Natural killer cell (primary cell): ENCODE measurements around the gene IGF1R. TPM values are rescaled to one million over a fixed set of nuclear protein-coding genes. Genes with fewer than 3 reads are reported as not detected.

Experiments
- ATAC-seq, 3 donors: fragments of 150-1000 bp in 2 of 3; fragments of 200-7000 bp in 1 of 3; cut with Tn5 transposase; 1 replicate in 1 of 3; 2 replicates in 2 of 3; pipeline ENCODE4 v1.10.0; 2021; ENCODE audit warnings: mild to moderate bottlenecking in 2 of 3, moderate library complexity in 2 of 3
- DNase-seq, 2 donors: peaks; one replicate each; pipeline versions ENCODE4 v3.0.0 to v3.0.0-alpha.2; 2013 to 2021; ENCODE audit warnings: mixed read lengths in 1 of 2
- H3K27ac ChIP-seq: one replicate; pipeline ENCODE4 v1.5.1; 2013; ENCODE audit warnings: mild to moderate bottlenecking, low read length
- H3K27me3 ChIP-seq: one replicate; pipeline ENCODE4 v1.6.1; 2013; ENCODE audit warnings: low read length; ENCODE audit not compliant: control insufficient read depth, insufficient read depth
- H3K36me3 ChIP-seq: one replicate; pipeline ENCODE4 v1.6.1; 2013; ENCODE audit warnings: low read length; ENCODE audit not compliant: control insufficient read depth, insufficient read depth
- H3K4me1 ChIP-seq: one replicate; pipeline ENCODE4 v1.6.1; 2013; ENCODE audit warnings: low read length; ENCODE audit not compliant: control insufficient read depth, insufficient read depth
- H3K4me3 ChIP-seq: one replicate; pipeline ENCODE4 v1.5.1; 2013; ENCODE audit warnings: low read length
- H3K9me3 ChIP-seq: one replicate; pipeline ENCODE4 v1.6.1; 2013; ENCODE audit warnings: low read length; ENCODE audit not compliant: control insufficient read depth, insufficient read depth
- H3K27ac Mint-ChIP-seq, 2 donors: one replicate each; pipeline ENCODE4 v1.8.0; 2022; ENCODE audit warnings: mild to moderate bottlenecking in 2 of 2, mixed read lengths in 2 of 2, moderate library complexity in 1 of 2
- H3K27me3 Mint-ChIP-seq, 2 donors: one replicate each; pipeline ENCODE4 v1.8.0; 2022; ENCODE audit warnings: low read depth in 2 of 2, mixed read lengths in 2 of 2
- H3K36me3 Mint-ChIP-seq: one replicate; pipeline ENCODE4 v1.8.0; 2022; ENCODE audit warnings: mixed read lengths
- H3K4me1 Mint-ChIP-seq, 2 donors: one replicate each; pipeline ENCODE4 v1.8.0; 2022; ENCODE audit warnings: mixed read lengths in 2 of 2
- H3K4me3 Mint-ChIP-seq: one replicate; pipeline ENCODE4 v1.8.0; 2022; ENCODE audit warnings: mild to moderate bottlenecking, moderate library complexity, mixed read lengths
- H3K9me3 Mint-ChIP-seq, 2 donors: one replicate each; pipeline ENCODE4 v1.8.0; 2022; ENCODE audit warnings: mixed read lengths in 2 of 2
- CTCF ChIP-seq: fragments of 200-600 bp; IDR thresholded peaks from one replicate; pipeline ENCODE4 v1.8.0; 2022; ENCODE audit warnings: antibody characterized with exemption
- WGBS: methylation state at CpG from one replicate; pipeline ENCODE4 v1.1.7; 2013; ENCODE audit warnings: missing lambda C conversion rate; ENCODE audit not compliant: insufficient coverage; 5-methylcytosine and 5-hydroxymethylcytosine counted together
- intact Hi-C: fragments of 100-400 bp; cut with micrococcal nuclease; formaldehyde crosslinking; loops from one replicate; pipeline ENCODE4 v1.14.2; 2022
- total RNA-seq, 4 donors: library from RNA; stranded (reverse); fragments of 120-200 nt in 1 of 4; gene quantifications; one replicate each; pipeline versions ENCODE4 v1.2.3 to v1.2.4, GENCODE V29; 2013 to 2022

IGF1R gene
- total RNA-seq, 3 donors from 2014 or later (not counting 1 experiment from before 2014, with no cell fraction given) = 47.3 to 50.7 (median 49.0) TPM

- no peak overlapping the region for H3K27ac Mint-ChIP-seq
- Histone ChIP-seq H3K27me3 (no peaks in the 10 kb centered on the region), H3K27ac (no peak overlapping the region), H3K9me3 (no peaks in the 10 kb centered on the region), H3K4me1 (no peaks in the 10 kb centered on the region), H3K36me3 (peaks cover 28% of the 10 kb centered on the region), H3K4me3 (no peak overlapping the region)
- no peaks in the 10 kb centered on the region for H3K4me1 Mint-ChIP-seq
- ATAC-seq (no peak), DNase-seq (no peak)
- no peak for TF ChIP-seq CTCF
- H3K27me3 Mint-ChIP-seq = no peaks in the 10 kb centered on the region
- H3K36me3 Mint-ChIP-seq = peaks cover 12% of the 10 kb centered on the region
- H3K9me3 Mint-ChIP-seq = no peaks in the 10 kb centered on the region
- intact Hi-C loops = no loop called here
- WGBS = 81% methylated on average over 3 of the region's 3 CpGs
- H3K4me3 Mint-ChIP-seq = no peak overlapping the region
Measured at GRCh38 chr15:98927022-98927421, 278.7 kb downstream of the IGF1R start.

- no peak for TF ChIP-seq CTCF
- Histone ChIP-seq H3K36me3 (peaks cover 24% of the 10 kb centered on the region), H3K27ac (no peak overlapping the region), H3K9me3 (no peaks in the 10 kb centered on the region), H3K27me3 (no peaks in the 10 kb centered on the region), H3K4me1 (no peaks in the 10 kb centered on the region), H3K4me3 (no peak overlapping the region)
- no peaks in the 10 kb centered on the region for H3K4me1 Mint-ChIP-seq
- intact Hi-C loops = no loop called here
- no peaks in the 10 kb centered on the region for H3K9me3 Mint-ChIP-seq
- 86% methylated on average over 1 of the region's 2 CpGs for WGBS
- no peak overlapping the region for H3K4me3 Mint-ChIP-seq
- no peak overlapping the region for H3K27ac Mint-ChIP-seq
- DNase-seq (no peak), ATAC-seq (no peak)
- H3K27me3 Mint-ChIP-seq = no peaks in the 10 kb centered on the region
- peaks cover 18% of the 10 kb centered on the region for H3K36me3 Mint-ChIP-seq
Measured at GRCh38 chr15:98927996-98928395, 279.7 kb downstream of the IGF1R start.

GRCh38 chr15:98930576-98930975 is 282.2 kb downstream of the IGF1R start:
- Histone ChIP-seq H3K27me3 (no peaks in the 10 kb centered on the region), H3K27ac (no peak overlapping the region), H3K4me3 (no peak overlapping the region), H3K9me3 (no peaks in the 10 kb centered on the region), H3K4me1 (no peaks in the 10 kb centered on the region), H3K36me3 (peaks cover 19% of the 10 kb centered on the region)
- DNase-seq = no peak
- no peak overlapping the region for H3K27ac Mint-ChIP-seq
- intact Hi-C loops = no loop called here
- ATAC-seq = no peak
- H3K27me3 Mint-ChIP-seq = no peaks in the 10 kb centered on the region
- H3K36me3 Mint-ChIP-seq = peaks cover 18% of the 10 kb centered on the region
- no peak overlapping the region for H3K4me3 Mint-ChIP-seq
- H3K4me1 Mint-ChIP-seq = no peaks in the 10 kb centered on the region
- WGBS = 95% methylated on average over 3 of the region's 4 CpGs
- no peak for TF ChIP-seq CTCF
- H3K9me3 Mint-ChIP-seq = no peaks in the 10 kb centered on the region

GRCh38 chr15:98931004-98931403 is 282.7 kb downstream of the IGF1R start:
- Histone ChIP-seq H3K9me3 (no peaks in the 10 kb centered on the region), H3K27me3 (no peaks in the 10 kb centered on the region), H3K36me3 (peaks cover 19% of the 10 kb centered on the region), H3K4me3 (no peak overlapping the region), H3K4me1 (no peaks in the 10 kb centered on the region), H3K27ac (no peak overlapping the region)
- Mint-ChIP-seq H3K27me3 (no peaks in the 10 kb centered on the region), H3K9me3 (no peaks in the 10 kb centered on the region), H3K4me1 (no peaks in the 10 kb centered on the region), H3K4me3 (no peak overlapping the region), H3K27ac (no peak overlapping the region), H3K36me3 (peaks cover 18% of the 10 kb centered on the region)
- no peak for TF ChIP-seq CTCF
- DNase-seq (no peak), ATAC-seq (no peak)
- WGBS = 93% methylated on average over 3 of the region's 4 CpGs
- intact Hi-C loops = no loop called here
